ENCODE data around the gene STUM. TPM values are rescaled to one million over a fixed set of nuclear protein-coding genes. Genes with fewer than 3 reads are reported as not detected.

Gene STUM
- total and polyA plus RNA-seq, 8 donors = 0.15 to 2.1 (median 1.4) TPM

DNA sequence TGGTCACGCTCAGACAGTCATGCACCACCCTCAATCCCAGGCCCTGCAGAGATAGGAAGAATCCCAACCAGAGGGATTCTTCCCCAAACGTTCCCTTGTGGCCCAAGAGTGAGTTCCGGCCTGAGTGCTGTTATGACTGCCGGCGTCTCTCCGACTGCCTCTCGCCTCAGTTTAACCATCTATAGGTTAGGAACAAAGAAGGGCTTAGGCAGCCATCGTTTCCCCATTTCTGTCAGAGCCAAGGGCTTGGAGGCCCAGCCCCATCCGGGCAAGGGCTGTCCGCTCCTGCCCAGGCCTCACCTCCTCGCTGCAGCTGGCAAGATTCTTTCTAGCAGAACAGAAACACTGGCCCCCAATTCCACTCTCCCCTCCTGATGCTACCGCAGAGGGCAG lies 58.7 kb downstream of the STUM start:
- DNase-seq (peak in 1 of 4 donors; percentile 48), ATAC-seq (no peak)
- Histone ChIP-seq H3K4me3 (no peak overlapping the region), H3K9me3 (no peaks in the 10 kb centered on the region), H3K27me3 (no peaks in the 10 kb centered on the region), H3K27ac (no peak overlapping the region), H3K4me1 (peaks cover 3 to 12% of the 10 kb centered on the region in 2 donors), H3K36me3 (no peaks in the 10 kb centered on the region)
- TF ChIP-seq, protein P1, sequence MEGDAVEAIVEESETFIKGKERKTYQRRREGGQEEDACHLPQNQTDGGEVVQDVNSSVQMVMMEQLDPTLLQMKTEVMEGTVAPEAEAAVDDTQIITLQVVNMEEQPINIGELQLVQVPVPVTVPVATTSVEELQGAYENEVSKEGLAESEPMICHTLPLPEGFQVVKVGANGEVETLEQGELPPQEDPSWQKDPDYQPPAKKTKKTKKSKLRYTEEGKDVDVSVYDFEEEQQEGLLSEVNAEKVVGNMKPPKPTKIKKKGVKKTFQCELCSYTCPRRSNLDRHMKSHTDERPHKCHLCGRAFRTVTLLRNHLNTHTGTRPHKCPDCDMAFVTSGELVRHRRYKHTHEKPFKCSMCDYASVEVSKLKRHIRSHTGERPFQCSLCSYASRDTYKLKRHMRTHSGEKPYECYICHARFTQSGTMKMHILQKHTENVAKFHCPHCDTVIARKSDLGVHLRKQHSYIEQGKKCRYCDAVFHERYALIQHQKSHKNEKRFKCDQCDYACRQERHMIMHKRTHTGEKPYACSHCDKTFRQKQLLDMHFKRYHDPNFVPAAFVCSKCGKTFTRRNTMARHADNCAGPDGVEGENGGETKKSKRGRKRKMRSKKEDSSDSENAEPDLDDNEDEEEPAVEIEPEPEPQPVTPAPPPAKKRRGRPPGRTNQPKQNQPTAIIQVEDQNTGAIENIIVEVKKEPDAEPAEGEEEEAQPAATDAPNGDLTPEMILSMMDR (IDR thresholded peaks at IDR 0.05) = no peak
- intact Hi-C loops (cut with DNase I) = loop anchor here in 1 of 2 donors (10.0 kb wide), 1 partner anchor 182 kb away; no protein-coding TSS in a partner anchor

DNA sequence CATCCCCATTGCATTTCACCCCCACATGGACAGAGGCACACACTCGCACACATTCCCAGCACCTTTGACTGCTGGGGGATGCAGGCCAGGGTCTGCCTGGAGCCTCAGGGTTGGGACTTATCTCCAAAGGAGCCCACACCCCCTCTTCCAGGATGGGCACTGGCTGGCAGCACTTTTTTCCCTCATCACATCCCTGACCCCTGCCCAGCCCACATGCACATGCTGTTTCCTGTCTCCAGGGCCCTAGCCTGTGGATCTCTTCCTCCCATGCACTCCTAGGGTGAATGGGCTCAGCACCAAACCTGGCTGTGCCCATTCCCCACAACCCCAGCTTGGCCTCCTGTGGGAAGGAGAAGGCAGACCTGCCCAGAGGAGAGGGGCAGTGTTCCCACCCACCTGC lies 59.3 kb downstream of the STUM start:
- H3K27me3 ChIP-seq = no peaks in the 10 kb centered on the region
- intact Hi-C loops (cut with DNase I) = loop anchor here in 1 of 2 donors (10.0 kb wide), 1 partner anchor 183 kb away; no protein-coding TSS in a partner anchor
- no peak overlapping the region for H3K4me3 ChIP-seq
- no peak overlapping the region for H3K27ac ChIP-seq
- TF ChIP-seq, protein P1 (IDR thresholded peaks at IDR 0.05) = no peak
- H3K36me3 ChIP-seq = no peaks in the 10 kb centered on the region
- no peaks in the 10 kb centered on the region for H3K9me3 ChIP-seq
- DNase-seq = no peak
- no peak for ATAC-seq
- H3K4me1 ChIP-seq = peaks cover 0 to 10% of the 10 kb centered on the region in 2 donors

DNA sequence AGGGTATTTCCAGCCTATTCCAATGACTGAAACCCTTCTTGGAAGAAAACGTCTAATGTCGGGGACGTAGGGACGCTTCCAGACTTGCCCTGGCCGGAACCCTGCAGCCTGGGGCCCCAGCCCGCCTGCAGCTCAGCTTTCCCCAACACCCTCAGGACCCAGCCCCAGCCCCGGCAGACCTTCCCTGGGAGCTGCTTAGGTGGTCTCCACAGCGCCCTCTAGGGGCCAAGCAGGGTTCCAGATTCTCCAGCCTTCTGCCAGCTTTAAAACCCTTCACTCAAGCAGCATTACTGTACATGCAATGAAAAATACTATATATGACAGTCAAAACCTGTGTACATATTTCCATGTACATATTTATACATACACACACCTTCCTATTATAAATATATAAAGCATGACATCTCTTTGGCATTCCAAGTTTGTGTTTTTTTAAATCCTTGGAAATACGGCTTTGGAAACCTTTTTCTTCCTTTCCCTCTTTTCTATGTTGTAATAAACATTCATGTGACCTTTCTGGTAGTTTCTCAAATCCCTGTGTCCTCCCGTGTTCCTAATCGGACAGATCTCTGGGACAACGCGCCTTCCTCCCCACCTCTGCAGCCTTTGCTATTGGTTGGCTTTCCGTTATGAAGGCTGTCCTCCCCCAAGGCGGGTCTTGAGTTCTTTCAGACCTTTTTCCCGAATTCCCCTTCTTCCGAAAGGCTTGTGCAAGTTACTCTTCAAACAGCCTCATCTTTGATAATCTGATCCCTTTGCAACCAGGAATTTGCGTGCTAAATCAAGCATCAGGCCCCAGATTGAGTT lies 60.3 kb downstream of the STUM start:
- Histone ChIP-seq H3K27ac (no peak overlapping the region), H3K4me3 (no peak overlapping the region), H3K27me3 (no peaks in the 10 kb centered on the region), H3K4me1 (peaks cover 0 to under 1% of the 10 kb centered on the region in 2 donors), H3K36me3 (no peaks in the 10 kb centered on the region), H3K9me3 (no peaks in the 10 kb centered on the region)
- peak in 3 of 4 donors; percentile 46 to 78 (median 56) for DNase-seq
- peak; percentile 86 for ATAC-seq
- TF ChIP-seq, protein P1 (IDR thresholded peaks at IDR 0.05) = peak; percentile 73 to 75
- intact Hi-C loops (cut with DNase I) = loop anchor here in 1 of 2 donors (10.0 kb wide), 1 partner anchor 184 kb away; no protein-coding TSS in a partner anchor

DNA sequence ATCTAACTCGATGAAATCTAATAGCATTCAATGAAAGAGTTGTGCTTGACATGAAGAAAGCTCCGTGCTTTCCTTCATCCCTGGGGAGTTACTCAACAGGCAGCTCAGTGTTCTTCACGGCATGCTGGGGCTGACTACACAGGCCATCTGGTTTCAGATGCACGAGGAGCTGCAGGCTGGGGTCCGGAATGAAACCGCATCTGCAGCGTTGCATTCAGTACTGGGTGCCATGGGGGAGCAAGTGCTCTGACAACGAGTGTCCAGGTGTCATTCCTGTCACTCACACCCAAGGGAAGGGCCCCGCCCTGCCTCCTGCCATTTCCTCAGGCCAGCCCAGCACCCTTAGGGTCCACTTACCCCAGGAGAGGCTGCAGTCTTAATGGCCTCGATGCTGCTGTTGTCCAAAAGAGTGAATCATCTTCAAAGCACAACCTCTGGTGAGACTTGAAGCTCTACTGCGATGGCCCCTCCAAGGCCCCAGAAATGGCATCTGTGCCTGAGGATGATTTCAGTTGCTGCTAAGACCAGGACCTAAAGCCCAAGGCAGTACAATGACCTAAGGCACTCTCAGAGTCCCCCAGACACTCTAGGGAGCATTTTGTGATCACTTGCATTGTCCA lies 61.4 kb downstream of the STUM start:
- intact Hi-C loops (cut with DNase I) = loop anchor here in 1 of 2 donors (10.0 kb wide), 1 partner anchor 185 kb away; no protein-coding TSS in a partner anchor
- H3K36me3 ChIP-seq = no peaks in the 10 kb centered on the region

More for the DNA sequence above, 61.4 kb downstream of the STUM start:
- DNase-seq = peak in 1 of 4 donors; percentile 35
- ATAC-seq = no peak
- no peaks in the 10 kb centered on the region for H3K4me1 ChIP-seq
- no peak overlapping the region for H3K4me3 ChIP-seq
- H3K9me3 ChIP-seq = no peaks in the 10 kb centered on the region
- TF ChIP-seq, protein P1 (IDR thresholded peaks at IDR 0.05) = no peak
- H3K27ac ChIP-seq = no peak overlapping the region
- no peaks in the 10 kb centered on the region for H3K27me3 ChIP-seq

Measured in left lung (tissue), 10 donors.